MM.1S (cell line): ENCODE results near the gene TBX2.

Experiments
- DNase-seq: peaks from one replicate; pipeline ENCODE4 v3.0.0-alpha.2; 2015
- H2AFZ ChIP-seq: fragments of 300-600 bp; sonication (generic); 2 replicates; pipeline ENCODE4 v1.6.0; 2016; ENCODE audit warnings: antibody characterized with exemption, low read length
- H3F3A ChIP-seq: fragments of 300-600 bp; sonication (generic); 2 replicates; pipeline ENCODE4 v1.6.1; 2016; ENCODE audit warnings: mild to moderate bottlenecking, antibody characterized with exemption, low read length, moderate library complexity, mixed read lengths; ENCODE audit not compliant: insufficient read depth
- H3K27ac ChIP-seq: fragments of 300-600 bp; sonication (generic); 2 replicates; pipeline ENCODE4 v1.5.1; 2016; ENCODE audit warnings: mild to moderate bottlenecking, low read length
- H3K27me3 ChIP-seq: fragments of 300-600 bp; sonication (generic); replicated peaks from 2 replicates; pipeline ENCODE4 v1.6.0; 2016; ENCODE audit warnings: low read length; ENCODE audit not compliant: insufficient read depth
- H3K36me3 ChIP-seq: fragments of 300-600 bp; sonication (generic); replicated peaks from 2 replicates; pipeline ENCODE4 v1.6.1; 2016; ENCODE audit warnings: mild to moderate bottlenecking, low read length, mixed read lengths; ENCODE audit not compliant: insufficient read depth
- H3K4me1 ChIP-seq: fragments of 300-600 bp; sonication (generic); 2 replicates; pipeline ENCODE4 v1.6.1; 2016; ENCODE audit warnings: low read length, mixed read lengths
- H3K4me2 ChIP-seq: fragments of 300-600 bp; sonication (generic); 2 replicates; pipeline ENCODE4 v1.6.0; 2016; ENCODE audit warnings: low read depth, low read length
- H3K4me3 ChIP-seq: fragments of 300-600 bp; sonication (generic); 2 replicates; pipeline ENCODE4 v1.5.1; 2016; ENCODE audit warnings: low read length, mixed read lengths
- H3K79me2 ChIP-seq: fragments of 300-600 bp; sonication (generic); 2 replicates; pipeline ENCODE4 v1.6.1; 2016; ENCODE audit warnings: mixed run types, low read length, mixed read lengths
- H3K9ac ChIP-seq: fragments of 300-600 bp; sonication (generic); 2 replicates; pipeline ENCODE4 v1.6.1; 2016; ENCODE audit warnings: low read length, mixed read lengths
- H3K9me2 ChIP-seq: fragments of 300-600 bp; sonication (generic); replicated peaks from 2 replicates; pipeline ENCODE4 v1.6.1; 2016; ENCODE audit warnings: mild to moderate bottlenecking, low read length, mixed read lengths; ENCODE audit not compliant: insufficient read depth
- H3K9me3 ChIP-seq: fragments of 300-600 bp; sonication (generic); replicated peaks from 2 replicates; pipeline ENCODE4 v1.6.1; 2016; ENCODE audit warnings: mild to moderate bottlenecking, low read length, mixed read lengths; ENCODE audit not compliant: insufficient read depth
- H4K20me1 ChIP-seq: fragments of 300-600 bp; sonication (generic); 2 replicates; pipeline ENCODE4 v1.6.1; 2016; ENCODE audit warnings: mild to moderate bottlenecking, low read length, moderate library complexity, mixed read lengths; ENCODE audit not compliant: insufficient read depth
- EZH2 ChIP-seq: fragments of 300-600 bp; sonication (generic); optimal IDR thresholded peaks from 2 replicates; pipeline ENCODE3; 2017; ENCODE audit warnings: low read depth, mild to moderate bottlenecking, antibody characterized with exemption, low read length, mixed read lengths
- EZH2phosphoT487 ChIP-seq: fragments of 300-600 bp; sonication (generic); IDR thresholded peaks from 2 replicates; pipeline ENCODE4 v1.6.1; 2018; ENCODE audit warnings: antibody characterized with exemption, low read length
- TF ChIP-seq, protein P1 (sequence below): fragments of 300-600 bp; sonication (generic); IDR thresholded peaks from 2 replicates; pipeline ENCODE4 v1.5.1; 2016; ENCODE audit warnings: antibody characterized with exemption, low read length, mixed read lengths

Gene TBX2

GRCh38 chr17:61395409-61395982, 4.1 kb upstream of the TBX2 start:
- peaks cover 21% of the 10 kb centered on the region for H3K27me3 ChIP-seq
- H3K79me2 ChIP-seq, result no peaks in the 10 kb centered on the region
- H4K20me1 ChIP-seq, result no peaks in the 10 kb centered on the region
- no peak overlapping the region; the same call in 1 of the 2 replicates for H3K4me2 ChIP-seq
- no peak overlapping the region for H2AFZ ChIP-seq
- DNase-seq, result no peak
- H3K4me1 ChIP-seq, result peaks cover 10% of the 10 kb centered on the region
- no peaks in the 10 kb centered on the region for H3K9me2 ChIP-seq
- H3K9me3 ChIP-seq, result no peaks in the 10 kb centered on the region
- no peaks in the 10 kb centered on the region for H3K36me3 ChIP-seq
- no peak overlapping the region for H3K9ac ChIP-seq
- no peak overlapping the region for H3K4me3 ChIP-seq
- H3K27ac ChIP-seq, result no peak overlapping the region
- TF ChIP-seq EZH2phosphoT487 (no peak), EZH2 (no peak)
- TF ChIP-seq, protein P1, sequence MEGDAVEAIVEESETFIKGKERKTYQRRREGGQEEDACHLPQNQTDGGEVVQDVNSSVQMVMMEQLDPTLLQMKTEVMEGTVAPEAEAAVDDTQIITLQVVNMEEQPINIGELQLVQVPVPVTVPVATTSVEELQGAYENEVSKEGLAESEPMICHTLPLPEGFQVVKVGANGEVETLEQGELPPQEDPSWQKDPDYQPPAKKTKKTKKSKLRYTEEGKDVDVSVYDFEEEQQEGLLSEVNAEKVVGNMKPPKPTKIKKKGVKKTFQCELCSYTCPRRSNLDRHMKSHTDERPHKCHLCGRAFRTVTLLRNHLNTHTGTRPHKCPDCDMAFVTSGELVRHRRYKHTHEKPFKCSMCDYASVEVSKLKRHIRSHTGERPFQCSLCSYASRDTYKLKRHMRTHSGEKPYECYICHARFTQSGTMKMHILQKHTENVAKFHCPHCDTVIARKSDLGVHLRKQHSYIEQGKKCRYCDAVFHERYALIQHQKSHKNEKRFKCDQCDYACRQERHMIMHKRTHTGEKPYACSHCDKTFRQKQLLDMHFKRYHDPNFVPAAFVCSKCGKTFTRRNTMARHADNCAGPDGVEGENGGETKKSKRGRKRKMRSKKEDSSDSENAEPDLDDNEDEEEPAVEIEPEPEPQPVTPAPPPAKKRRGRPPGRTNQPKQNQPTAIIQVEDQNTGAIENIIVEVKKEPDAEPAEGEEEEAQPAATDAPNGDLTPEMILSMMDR, result no peak
- peaks cover 8% of the 10 kb centered on the region; the same call in 1 of the 2 replicates for H3F3A ChIP-seq

DNA sequence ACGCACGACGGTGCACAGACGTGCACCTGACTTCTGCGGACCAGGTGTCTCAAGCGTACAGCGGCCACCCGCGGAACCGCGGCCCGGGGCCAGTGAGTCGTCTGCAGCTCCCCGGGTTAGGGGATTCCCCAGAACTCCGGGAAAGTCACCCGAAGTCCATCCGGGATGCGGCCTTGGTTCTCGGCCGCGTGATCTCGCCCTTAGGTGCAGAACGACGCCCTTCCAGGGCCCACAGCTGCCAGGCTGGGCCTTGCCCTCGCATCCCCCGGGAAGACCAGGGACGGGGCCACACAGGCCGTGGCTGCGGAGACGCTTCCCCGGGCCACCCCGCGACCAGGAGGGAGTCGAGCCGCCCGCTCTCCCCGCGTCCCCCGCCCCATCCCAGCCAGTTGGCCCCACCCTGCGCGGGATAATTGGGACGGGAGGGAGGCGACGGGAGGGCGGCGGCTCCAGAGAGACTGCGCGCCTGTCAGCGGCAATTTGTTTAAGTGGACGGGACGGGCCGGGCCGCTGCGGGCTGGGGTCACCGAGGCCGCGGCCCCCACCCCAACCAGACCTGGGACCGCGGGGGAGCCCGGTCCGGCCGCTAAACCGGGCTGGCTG, 3.6 kb upstream of the TBX2 start:
- H3K79me2 ChIP-seq, result no peaks in the 10 kb centered on the region
- H3K9me3 ChIP-seq, result no peaks in the 10 kb centered on the region
- no peaks in the 10 kb centered on the region for H3K36me3 ChIP-seq
- no peak for DNase-seq
- H3F3A ChIP-seq, result peaks cover 8% of the 10 kb centered on the region; the same call in 1 of the 2 replicates
- peaks cover 10% of the 10 kb centered on the region for H3K4me1 ChIP-seq
- no peak overlapping the region for H2AFZ ChIP-seq
- H3K4me3 ChIP-seq, result no peak overlapping the region
- no peaks in the 10 kb centered on the region for H3K9me2 ChIP-seq
- H3K9ac ChIP-seq, result no peak overlapping the region
- no peaks in the 10 kb centered on the region for H4K20me1 ChIP-seq
- no peak overlapping the region for H3K4me2 ChIP-seq
- H3K27me3 ChIP-seq, result peaks cover 27% of the 10 kb centered on the region
- no peak overlapping the region for H3K27ac ChIP-seq
- TF ChIP-seq EZH2phosphoT487 (no peak), EZH2 (no peak)
- TF ChIP-seq, protein P1, result no peak

DNA sequence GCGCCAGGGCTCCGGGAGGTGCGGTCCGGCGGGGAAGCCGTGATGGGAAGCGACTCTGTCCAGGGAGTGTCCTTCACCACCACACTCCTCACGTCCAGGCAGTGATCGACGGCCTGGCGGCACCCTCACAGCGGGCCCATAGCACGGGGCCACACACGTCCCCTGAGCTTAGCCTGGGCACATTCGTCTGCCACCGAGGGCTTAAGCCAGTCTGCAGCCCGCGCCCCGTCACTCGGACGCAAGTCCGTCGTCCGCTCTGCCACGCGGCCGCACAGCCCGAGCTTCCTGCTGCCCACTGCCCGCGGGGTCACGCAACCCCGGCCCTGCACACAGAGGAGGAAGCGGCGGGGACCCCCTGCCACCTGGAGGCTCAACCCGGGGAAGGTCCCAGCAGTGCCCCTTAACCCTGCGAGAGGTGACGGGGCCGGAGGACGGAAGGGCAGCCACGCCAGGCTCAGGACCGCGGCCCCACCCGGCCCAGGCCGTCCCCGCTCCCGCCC, 3.0 kb upstream of the TBX2 start:
- H2AFZ ChIP-seq, result no peak overlapping the region
- no peak for DNase-seq
- H3K9me3 ChIP-seq, result no peaks in the 10 kb centered on the region
- no peak overlapping the region for H3K9ac ChIP-seq
- H3K79me2 ChIP-seq, result no peaks in the 10 kb centered on the region
- H3K4me3 ChIP-seq, result no peak overlapping the region
- no peak overlapping the region for H3K4me2 ChIP-seq
- H3K4me1 ChIP-seq, result peaks cover 10% of the 10 kb centered on the region
- no peak overlapping the region for H3K27ac ChIP-seq
- H4K20me1 ChIP-seq, result no peaks in the 10 kb centered on the region
- no peaks in the 10 kb centered on the region for H3K9me2 ChIP-seq
- TF ChIP-seq EZH2phosphoT487 (no peak), EZH2 (no peak)
- TF ChIP-seq, protein P1, result no peak
- H3K36me3 ChIP-seq, result no peaks in the 10 kb centered on the region
- H3K27me3 ChIP-seq, result peaks cover 32% of the 10 kb centered on the region
- peaks cover 8% of the 10 kb centered on the region; the same call in 1 of the 2 replicates for H3F3A ChIP-seq
